ENCODE measurements around the gene LIX1.

LIX1 gene

GRCh38 chr5:97134634-97135033 is 7.8 kb downstream of the LIX1 start:
- DNase-seq (ENCODE audit: extremely low read depth, low read depth): no peak
- no peak overlapping the region for H3K4me3 ChIP-seq (replicated peaks; ENCODE audit: low read depth, low read length)
- no peak for TF ChIP-seq CTCF (IDR thresholded peaks at IDR 0.05; ENCODE audit: low read depth, low read length, missing control alignments)

- H3K4me3 ChIP-seq (replicated peaks; ENCODE audit: low read depth, low read length): no peak overlapping the region
- no peak for DNase-seq (ENCODE audit: extremely low read depth, low read depth)
- TF ChIP-seq CTCF (IDR thresholded peaks at IDR 0.05; ENCODE audit: low read depth, low read length, missing control alignments): no peak
These were observed 9.3 kb downstream of the LIX1 start for GRCh38 chr5:97133101-97133500.

- DNase-seq (ENCODE audit: extremely low read depth, low read depth): no peak
- TF ChIP-seq CTCF (IDR thresholded peaks at IDR 0.05; ENCODE audit: low read depth, low read length, missing control alignments): no peak
- H3K4me3 ChIP-seq (replicated peaks; ENCODE audit: low read depth, low read length): no peak overlapping the region
These were observed 10.5 kb downstream of the LIX1 start for GRCh38 chr5:97131921-97132320.

- H3K4me3 ChIP-seq (replicated peaks; ENCODE audit: low read depth, low read length): no peak overlapping the region
- DNase-seq (ENCODE audit: extremely low read depth, low read depth): no peak
- no peak for TF ChIP-seq CTCF (IDR thresholded peaks at IDR 0.05; ENCODE audit: low read depth, low read length, missing control alignments)
These were observed 11.2 kb downstream of the LIX1 start for GRCh38 chr5:97131139-97131710.

GRCh38 chr5:97127727-97128126 is 14.7 kb downstream of the LIX1 start:
- H3K4me3 ChIP-seq (replicated peaks; ENCODE audit: low read depth, low read length): no peak overlapping the region
- DNase-seq (ENCODE audit: extremely low read depth, low read depth): no peak
- TF ChIP-seq CTCF (IDR thresholded peaks at IDR 0.05; ENCODE audit: low read depth, low read length, missing control alignments): no peak

- H3K4me3 ChIP-seq (replicated peaks; ENCODE audit: low read depth, low read length): no peak overlapping the region
- DNase-seq (ENCODE audit: extremely low read depth, low read depth): no peak
- no peak for TF ChIP-seq CTCF (IDR thresholded peaks at IDR 0.05; ENCODE audit: low read depth, low read length, missing control alignments)
These were observed 17.2 kb downstream of the LIX1 start for GRCh38 chr5:97125125-97125683.

GRCh38 chr5:97124335-97124734 is 18.1 kb downstream of the LIX1 start:
- DNase-seq (ENCODE audit: extremely low read depth, low read depth): no peak
- no peak overlapping the region for H3K4me3 ChIP-seq (replicated peaks; ENCODE audit: low read depth, low read length)
- TF ChIP-seq CTCF (IDR thresholded peaks at IDR 0.05; ENCODE audit: low read depth, low read length, missing control alignments): no peak

Measured in HFF-Myc (cell line).